DOHH2 (cell line): ENCODE data around the gene INF2.

Experiments used
- H3F3A ChIP-seq: fragments of 200-600 bp; sonication (generic), shearing (Covaris generic); 2 replicates; pipeline ENCODE4 v1.6.0; 2016; ENCODE audit warnings: antibody characterized with exemption, mild to moderate bottlenecking; ENCODE audit not compliant: control insufficient read depth, insufficient read depth
- H3K27ac ChIP-seq: fragments of 200-600 bp; sonication (generic); 2 replicates; pipeline ENCODE4 v1.5.1; 2014; ENCODE audit warnings: low read depth, mild to moderate bottlenecking, low read length, moderate library complexity
- H3K27me3 ChIP-seq: fragments of 200-600 bp; sonication (generic); 2 replicates; pipeline ENCODE4 v1.6.1; 2014; ENCODE audit warnings: mild to moderate bottlenecking, low read length, mixed read lengths; ENCODE audit not compliant: control insufficient read depth
- H3K36me3 ChIP-seq: fragments of 200-600 bp; sonication (generic); 2 replicates; pipeline ENCODE4 v1.6.1; 2014; ENCODE audit warnings: mild to moderate bottlenecking, low read length, moderate library complexity, mixed read lengths; ENCODE audit not compliant: control insufficient read depth
- H3K4me1 ChIP-seq: fragments of 200-600 bp; sonication (generic); 2 replicates; pipeline ENCODE4 v1.6.1; 2014; ENCODE audit warnings: mild to moderate bottlenecking, low read length, mixed read lengths; ENCODE audit not compliant: control insufficient read depth
- H3K4me2 ChIP-seq: fragments of 200-600 bp; sonication (generic); 2 replicates; pipeline ENCODE4 v1.6.0; 2014; ENCODE audit warnings: mild to moderate bottlenecking, low read length, moderate library complexity
- H3K4me3 ChIP-seq: fragments of 200-600 bp; sonication (generic); 2 replicates; pipeline ENCODE4 v1.5.1; 2014; ENCODE audit warnings: mild to moderate bottlenecking, low read length, mixed read lengths
- H3K79me2 ChIP-seq: fragments of 200-600 bp; sonication (generic); 2 replicates; pipeline ENCODE4 v1.6.1; 2014; ENCODE audit warnings: mild to moderate bottlenecking, low read length, mixed read lengths; ENCODE audit not compliant: control insufficient read depth
- H3K9me2 ChIP-seq: fragments of 200-600 bp; sonication (generic); replicated peaks from 2 replicates; pipeline ENCODE4 v1.6.1; 2014; ENCODE audit warnings: mild to moderate bottlenecking, low read length, mixed read lengths; ENCODE audit not compliant: control insufficient read depth
- H3K9me3 ChIP-seq: fragments of 200-600 bp; sonication (generic); 2 replicates; pipeline ENCODE4 v1.6.1; 2014; ENCODE audit warnings: antibody characterized with exemption, low read length, mixed read lengths; ENCODE audit not compliant: control insufficient read depth, insufficient read depth
- H4K20me1 ChIP-seq: fragments of 200-600 bp; sonication (generic); 2 replicates; pipeline ENCODE4 v1.6.0; 2014; ENCODE audit warnings: low read depth, mild to moderate bottlenecking, antibody characterized with exemption, low read length, moderate library complexity; ENCODE audit not compliant: control insufficient read depth, insufficient read depth
- EZH2phosphoT487 ChIP-seq: fragments of 200-600 bp; sonication (generic); IDR thresholded peaks from 2 replicates; pipeline ENCODE4 v1.6.1; 2017; ENCODE audit warnings: borderline replicate concordance, mild to moderate bottlenecking, antibody characterized with exemption, low read length, moderate library complexity, mixed read lengths
- TF ChIP-seq, protein P1 (sequence below): fragments of 200-600 bp; sonication (generic); IDR thresholded peaks from one replicate; pipeline ENCODE4 v1.5.1; 2014; ENCODE audit warnings: antibody characterized with exemption, mild to moderate bottlenecking, low read depth, low read length; ENCODE audit not compliant: poor library complexity, severe bottlenecking

The INF2 gene

GRCh38 chr14:104702106-104702505 is 12.7 kb downstream of the INF2 start:
- Histone ChIP-seq H3K27ac (no peak overlapping the region), H3F3A (no peaks in the 10 kb centered on the region), H3K4me3 (no peak overlapping the region), H3K9me2 (no peaks in the 10 kb centered on the region), H3K4me2 (no peak overlapping the region), H3K4me1 (no peaks in the 10 kb centered on the region), H3K79me2 (no peaks in the 10 kb centered on the region), H3K9me3 (no peaks in the 10 kb centered on the region), H3K27me3 (no peaks in the 10 kb centered on the region), H4K20me1 (no peaks in the 10 kb centered on the region), H3K36me3 (peaks cover 18% of the 10 kb centered on the region)
- TF ChIP-seq EZH2phosphoT487, result no peak
- TF ChIP-seq, protein P1, sequence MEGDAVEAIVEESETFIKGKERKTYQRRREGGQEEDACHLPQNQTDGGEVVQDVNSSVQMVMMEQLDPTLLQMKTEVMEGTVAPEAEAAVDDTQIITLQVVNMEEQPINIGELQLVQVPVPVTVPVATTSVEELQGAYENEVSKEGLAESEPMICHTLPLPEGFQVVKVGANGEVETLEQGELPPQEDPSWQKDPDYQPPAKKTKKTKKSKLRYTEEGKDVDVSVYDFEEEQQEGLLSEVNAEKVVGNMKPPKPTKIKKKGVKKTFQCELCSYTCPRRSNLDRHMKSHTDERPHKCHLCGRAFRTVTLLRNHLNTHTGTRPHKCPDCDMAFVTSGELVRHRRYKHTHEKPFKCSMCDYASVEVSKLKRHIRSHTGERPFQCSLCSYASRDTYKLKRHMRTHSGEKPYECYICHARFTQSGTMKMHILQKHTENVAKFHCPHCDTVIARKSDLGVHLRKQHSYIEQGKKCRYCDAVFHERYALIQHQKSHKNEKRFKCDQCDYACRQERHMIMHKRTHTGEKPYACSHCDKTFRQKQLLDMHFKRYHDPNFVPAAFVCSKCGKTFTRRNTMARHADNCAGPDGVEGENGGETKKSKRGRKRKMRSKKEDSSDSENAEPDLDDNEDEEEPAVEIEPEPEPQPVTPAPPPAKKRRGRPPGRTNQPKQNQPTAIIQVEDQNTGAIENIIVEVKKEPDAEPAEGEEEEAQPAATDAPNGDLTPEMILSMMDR, result no peak

DNA sequence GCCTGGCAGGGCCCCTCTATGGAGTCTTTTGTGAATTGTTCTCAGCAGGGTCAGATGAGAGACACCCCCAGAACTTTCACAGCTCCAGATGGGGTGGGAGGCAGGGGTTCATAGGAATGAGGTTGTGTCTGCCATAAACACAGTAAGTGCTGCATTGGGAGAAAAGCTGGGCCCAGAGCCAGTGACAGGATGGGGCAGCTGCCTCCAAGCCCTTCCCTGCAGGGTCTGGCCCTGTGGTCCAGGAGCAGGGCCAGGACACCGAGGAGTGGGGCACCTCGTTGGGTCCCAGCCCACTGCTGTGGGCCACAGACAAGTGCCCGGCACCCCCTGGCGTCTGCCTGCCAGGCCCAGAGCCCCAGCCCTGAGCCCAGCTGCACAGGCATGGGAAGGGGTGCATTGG is 13.3 kb downstream of the INF2 start:
- Histone ChIP-seq H3K79me2 (no peaks in the 10 kb centered on the region), H3K27ac (no peak overlapping the region), H3K36me3 (peaks cover 18% of the 10 kb centered on the region), H4K20me1 (no peaks in the 10 kb centered on the region), H3K9me2 (no peaks in the 10 kb centered on the region), H3F3A (no peaks in the 10 kb centered on the region), H3K4me1 (no peaks in the 10 kb centered on the region), H3K27me3 (no peaks in the 10 kb centered on the region), H3K4me2 (no peak overlapping the region), H3K4me3 (no peak overlapping the region), H3K9me3 (no peaks in the 10 kb centered on the region)
- TF ChIP-seq, protein P1, result no peak
- TF ChIP-seq EZH2phosphoT487, result no peak

GRCh38 chr14:104703269-104703668 is 13.9 kb downstream of the INF2 start:
- Histone ChIP-seq H3F3A (no peaks in the 10 kb centered on the region), H3K27me3 (no peaks in the 10 kb centered on the region), H4K20me1 (no peaks in the 10 kb centered on the region), H3K4me1 (no peaks in the 10 kb centered on the region), H3K9me3 (no peaks in the 10 kb centered on the region), H3K36me3 (peaks cover 18% of the 10 kb centered on the region), H3K9me2 (no peaks in the 10 kb centered on the region), H3K4me2 (no peak overlapping the region), H3K27ac (no peak overlapping the region), H3K4me3 (no peak overlapping the region), H3K79me2 (no peaks in the 10 kb centered on the region)
- TF ChIP-seq, protein P1, result no peak
- TF ChIP-seq EZH2phosphoT487, result no peak

GRCh38 chr14:104704252-104704651 is 14.8 kb downstream of the INF2 start:
- no peaks in the 10 kb centered on the region for H4K20me1 ChIP-seq
- no peaks in the 10 kb centered on the region for H3K27me3 ChIP-seq
- H3K36me3 ChIP-seq, result peaks cover 23% of the 10 kb centered on the region
- no peaks in the 10 kb centered on the region for H3K79me2 ChIP-seq
- H3K4me2 ChIP-seq, result no peak overlapping the region
- TF ChIP-seq, protein P1, result no peak
- TF ChIP-seq EZH2phosphoT487, result no peak
- H3K27ac ChIP-seq, result no peak overlapping the region
- no peaks in the 10 kb centered on the region for H3K9me2 ChIP-seq
- no peaks in the 10 kb centered on the region for H3F3A ChIP-seq
- no peaks in the 10 kb centered on the region for H3K9me3 ChIP-seq
- H3K4me3 ChIP-seq, result no peak overlapping the region
- H3K4me1 ChIP-seq, result no peaks in the 10 kb centered on the region
